Measurements from ENCODE around the gene PTGER1.
"Not testable (repeated sequence)": the region's sequence is repeated elsewhere in the genome, so short reads cannot be mapped to it uniquely, and the experiment has no call there.

The PTGER1 gene

DNA sequence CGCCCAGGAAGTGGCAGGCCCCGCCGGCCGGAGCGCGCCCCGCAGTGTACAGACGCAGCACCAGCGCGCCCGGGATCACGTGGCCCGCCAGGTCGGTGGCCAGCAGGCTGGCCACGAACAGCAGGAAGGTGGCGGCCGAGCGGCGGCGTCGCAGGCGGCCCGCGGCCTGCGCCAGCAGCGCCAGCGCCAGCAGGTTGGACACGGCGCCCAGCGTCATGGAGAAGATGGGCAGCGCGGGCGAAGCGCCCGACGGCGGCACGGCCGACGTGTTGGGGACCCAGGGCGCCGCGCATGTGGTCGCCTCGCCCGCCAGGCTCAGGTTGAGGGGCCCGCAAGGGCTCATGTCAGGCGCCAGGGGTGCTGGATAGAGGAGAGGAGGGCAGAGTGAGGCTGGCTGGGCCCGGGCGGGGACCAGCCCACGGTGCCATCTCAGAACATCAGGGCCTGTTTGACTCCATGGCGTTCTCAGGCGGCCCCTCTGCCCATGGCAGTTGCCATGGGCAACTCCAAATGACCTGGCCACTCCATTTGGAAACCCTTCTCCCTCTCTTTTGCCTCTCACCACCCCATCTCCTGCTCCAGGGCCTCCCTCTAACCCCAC is 1.1 kb downstream of the PTGER1 start:
- no peak for DNase-seq (ENCODE audit: low read depth in 2 of 2)

DNA sequence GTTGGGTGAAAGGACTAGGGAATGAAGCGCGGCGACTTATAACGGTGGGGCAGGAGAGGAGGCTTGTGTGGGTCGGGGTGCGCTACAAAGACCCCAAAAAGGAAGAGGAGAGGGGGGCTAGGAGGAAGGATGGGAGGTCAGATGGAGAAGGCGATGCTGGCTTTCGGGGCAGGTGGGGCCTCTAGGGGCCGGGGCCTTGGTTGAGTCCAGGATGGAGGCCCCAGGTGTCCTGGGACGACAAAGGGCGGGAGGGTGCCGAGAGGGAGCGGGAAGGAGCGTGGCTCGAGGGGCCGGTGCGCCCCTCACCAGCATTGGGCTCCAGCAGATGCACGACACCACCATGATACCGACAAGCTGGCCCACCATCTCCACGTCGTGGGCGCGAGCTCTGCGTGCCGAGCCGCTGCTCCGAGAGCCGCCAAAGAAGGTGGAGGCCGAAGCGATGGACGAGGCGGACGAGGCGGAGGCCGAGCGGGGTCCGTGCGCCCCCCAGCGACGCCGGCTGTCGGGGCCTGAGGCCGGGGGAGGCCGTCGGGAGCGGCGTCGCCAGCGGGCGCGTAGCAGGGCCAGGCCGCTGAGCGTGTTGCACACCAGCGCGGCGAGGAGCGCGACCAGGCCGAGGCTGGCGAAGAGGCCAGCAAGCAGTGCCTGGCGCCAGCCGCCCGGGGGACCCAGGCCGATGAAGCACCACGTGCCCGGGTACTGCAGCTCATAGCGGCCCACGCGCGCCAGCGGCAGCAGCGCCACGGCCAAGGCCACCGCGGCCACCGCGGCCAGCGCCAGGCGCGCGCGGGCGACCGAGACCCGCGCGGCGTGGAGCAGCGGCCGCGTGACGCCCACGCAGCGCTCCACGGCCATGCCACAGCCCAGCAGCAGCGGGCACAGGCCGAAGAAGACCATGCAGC is 1.8 kb downstream of the PTGER1 start:
- DNase-seq (ENCODE audit: low read depth in 2 of 2): no peak

DNA sequence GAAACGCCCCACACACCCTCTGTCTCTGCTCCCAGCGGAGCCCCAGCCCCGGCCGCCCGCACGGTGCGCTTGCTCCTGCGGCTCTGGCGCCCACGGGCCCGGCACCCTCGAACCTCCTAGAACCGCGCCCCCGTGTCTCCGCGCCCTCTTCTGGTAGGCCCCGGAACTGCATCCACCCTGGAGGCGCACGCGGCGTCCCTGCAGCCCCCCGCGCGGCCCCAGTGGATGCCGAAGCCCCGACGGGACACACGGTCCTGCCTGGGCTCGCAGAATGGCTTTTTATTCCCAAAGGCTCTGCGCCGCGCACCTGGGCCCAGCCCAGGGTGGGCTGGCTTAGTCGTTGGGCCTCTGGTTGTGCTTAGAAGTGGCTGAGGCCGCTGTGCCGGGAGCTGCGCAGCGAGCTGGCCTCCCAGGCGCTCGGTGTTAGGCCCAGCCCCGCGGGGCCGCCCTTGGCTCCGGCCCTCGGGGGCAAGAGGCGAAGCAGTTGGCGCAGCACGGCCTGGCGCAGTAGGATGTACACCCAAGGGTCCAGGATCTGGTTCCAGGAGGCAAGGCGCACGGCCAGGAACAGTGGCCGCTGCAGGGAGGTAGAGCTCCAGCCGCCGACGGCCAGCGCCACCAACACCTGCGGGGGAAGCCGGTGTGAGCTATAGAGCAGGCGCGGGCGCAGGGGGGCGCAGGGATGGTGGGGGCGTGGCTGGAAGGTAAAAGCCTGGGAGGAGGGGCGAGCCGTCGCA is 2.8 kb downstream of the PTGER1 start:
- peak; percentile 80 to 93 for DNase-seq (ENCODE audit: low read depth in 2 of 2)

DNA sequence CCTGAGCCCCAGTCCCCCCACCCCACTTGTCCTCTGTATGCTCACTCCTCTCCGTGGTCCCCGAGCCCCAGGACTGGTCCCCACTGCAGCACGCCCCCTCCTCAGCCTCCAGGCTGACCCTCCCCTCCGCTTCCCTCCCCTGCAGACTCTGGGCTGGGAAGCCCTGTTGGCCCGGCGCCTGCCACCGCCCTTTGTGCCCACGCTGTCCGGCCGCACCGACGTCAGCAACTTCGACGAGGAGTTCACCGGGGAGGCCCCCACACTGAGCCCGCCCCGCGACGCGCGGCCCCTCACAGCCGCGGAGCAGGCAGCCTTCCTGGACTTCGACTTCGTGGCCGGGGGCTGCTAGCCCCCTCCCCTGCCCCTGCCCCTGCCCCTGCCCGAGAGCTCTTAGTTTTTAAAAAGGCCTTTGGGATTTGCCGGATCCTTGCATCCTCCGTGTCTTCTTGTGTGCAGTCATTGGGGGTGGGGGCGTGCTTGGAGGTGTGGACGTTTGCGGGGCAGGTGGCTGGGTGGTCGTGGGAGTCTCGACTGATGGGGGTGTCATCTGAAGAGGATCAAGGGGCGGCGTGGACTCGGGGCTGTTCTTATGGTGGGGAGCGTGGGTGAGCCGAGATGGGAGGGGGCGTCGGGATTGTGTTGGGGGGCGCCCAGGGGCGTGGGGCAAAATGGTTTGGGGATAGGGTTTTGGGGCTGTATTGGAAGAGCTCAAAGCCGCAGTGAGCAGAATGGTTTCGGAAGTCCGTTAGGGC is 3.5 kb downstream of the PTGER1 start:
- DNase-seq (ENCODE audit: low read depth in 2 of 2): no peak

DNA sequence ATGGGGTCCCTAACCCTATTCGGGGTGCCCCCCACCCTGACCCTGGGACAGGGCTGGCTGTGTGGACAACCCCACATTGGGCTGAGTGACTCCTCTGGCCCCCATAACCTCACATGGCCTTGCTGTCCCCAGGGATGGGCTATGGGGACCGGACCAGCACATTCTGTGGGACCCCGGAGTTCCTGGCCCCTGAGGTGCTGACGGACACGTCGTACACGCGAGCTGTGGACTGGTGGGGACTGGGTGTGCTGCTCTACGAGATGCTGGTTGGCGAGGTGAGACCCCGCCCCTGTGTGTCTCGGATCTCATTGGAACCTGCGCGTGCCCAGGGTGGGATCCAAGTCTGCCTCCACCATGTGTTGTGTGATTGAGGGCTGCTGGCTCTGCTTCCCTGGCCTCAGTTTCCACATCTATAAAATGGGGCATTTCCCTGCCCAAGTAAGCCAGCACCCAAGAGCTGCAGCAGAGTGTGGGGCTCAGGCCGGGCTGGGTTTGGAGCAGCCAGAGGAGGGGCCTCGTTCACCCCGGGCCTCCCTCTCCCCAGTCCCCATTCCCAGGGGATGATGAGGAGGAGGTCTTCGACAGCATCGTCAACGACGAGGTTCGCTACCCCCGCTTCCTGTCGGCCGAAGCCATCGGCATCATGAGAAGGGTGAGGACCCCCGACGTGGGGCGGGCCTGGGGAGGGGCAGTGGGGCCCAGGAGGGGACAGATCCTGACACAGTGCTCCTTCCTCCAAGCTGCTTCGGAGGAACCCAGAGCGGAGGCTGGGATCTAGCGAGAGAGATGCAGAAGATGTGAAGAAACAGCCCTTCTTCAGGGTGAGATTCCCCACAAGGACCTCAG is 4.9 kb downstream of the PTGER1 start:
- no peak for DNase-seq (ENCODE audit: low read depth in 2 of 2)

DNA sequence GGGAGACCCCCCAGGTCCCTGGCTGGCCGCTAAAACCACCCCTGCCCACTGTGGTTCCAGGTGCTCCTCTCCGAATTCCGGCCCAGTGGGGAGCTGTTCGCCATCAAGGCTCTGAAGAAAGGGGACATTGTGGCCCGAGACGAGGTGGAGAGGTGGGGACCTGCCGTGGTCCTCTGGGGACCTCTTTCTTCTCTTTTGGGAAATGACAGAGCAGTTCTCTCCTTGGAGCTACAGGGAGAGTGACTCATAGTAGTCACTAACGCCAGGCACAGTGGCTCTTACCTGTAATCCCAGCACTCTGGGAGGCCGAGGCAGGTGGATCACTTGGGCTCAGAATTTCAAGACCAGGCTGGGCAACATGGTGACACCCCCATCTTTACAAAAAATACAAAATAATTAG is 7.3 kb downstream of the PTGER1 start:
- DNase-seq (ENCODE audit: low read depth in 2 of 2): no peak

DNA sequence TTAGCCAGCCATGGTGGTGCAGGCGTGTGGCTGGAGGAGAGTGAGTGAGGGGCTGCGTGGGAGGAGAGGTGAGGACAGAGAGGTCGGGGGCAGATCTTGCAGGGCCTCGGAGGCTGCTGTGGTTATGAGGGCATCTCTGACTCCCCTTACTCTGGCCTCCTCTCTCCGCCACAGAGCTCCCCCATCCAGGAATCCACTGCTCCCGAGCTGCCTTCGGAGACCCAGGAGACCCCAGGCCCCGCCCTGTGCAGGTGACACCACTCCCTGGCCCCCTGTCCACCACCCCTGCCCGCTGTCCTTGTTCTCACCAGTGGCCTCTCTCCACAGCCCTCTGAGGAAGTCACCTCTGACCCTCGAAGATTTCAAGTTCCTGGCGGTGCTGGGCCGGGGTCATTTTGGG is 7.8 kb downstream of the PTGER1 start:
- DNase-seq (ENCODE audit: low read depth in 2 of 2): no peak

DNA sequence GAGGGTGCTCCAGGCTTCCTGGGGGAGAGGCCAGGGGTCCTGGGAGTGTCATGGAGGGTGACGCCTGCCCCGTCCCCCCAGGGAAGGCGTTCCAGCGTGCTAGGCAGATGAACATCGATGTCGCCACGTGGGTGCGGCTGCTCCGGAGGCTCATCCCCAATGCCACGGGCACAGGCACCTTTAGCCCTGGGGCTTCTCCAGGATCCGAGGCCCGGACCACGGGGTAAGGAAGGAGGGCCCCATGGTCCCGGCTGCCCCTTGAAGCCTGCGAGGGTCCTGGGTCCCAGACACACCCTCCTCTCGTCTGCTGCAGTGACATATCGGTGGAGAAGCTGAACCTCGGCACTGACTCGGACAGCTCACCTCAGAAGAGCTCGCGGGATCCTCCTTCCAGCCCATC is 11.4 kb downstream of the PTGER1 start:
- no peak for DNase-seq (ENCODE audit: low read depth in 2 of 2)

DNA sequence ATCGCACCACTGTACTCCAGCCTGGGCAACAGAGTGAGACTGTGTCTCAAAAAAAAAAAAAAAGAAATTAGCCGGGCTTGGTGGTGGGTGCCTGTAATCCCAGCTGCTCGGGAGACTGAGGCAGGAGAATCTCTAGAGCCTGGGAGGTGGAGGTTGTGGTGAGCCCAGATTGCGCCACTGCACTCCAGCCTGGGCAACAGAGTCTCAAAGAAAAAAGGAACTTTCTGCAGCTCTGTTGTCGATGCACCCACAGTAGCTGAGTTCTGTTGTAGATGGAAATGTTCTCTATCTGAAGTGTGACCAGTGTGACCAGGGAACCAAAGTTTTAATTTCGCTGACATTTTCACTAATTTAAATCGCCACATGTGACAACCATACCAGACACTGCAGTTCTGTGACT is 12.8 kb downstream of the PTGER1 start:
- DNase-seq (ENCODE audit: low read depth in 2 of 2): not testable (repeated sequence)

DNA sequence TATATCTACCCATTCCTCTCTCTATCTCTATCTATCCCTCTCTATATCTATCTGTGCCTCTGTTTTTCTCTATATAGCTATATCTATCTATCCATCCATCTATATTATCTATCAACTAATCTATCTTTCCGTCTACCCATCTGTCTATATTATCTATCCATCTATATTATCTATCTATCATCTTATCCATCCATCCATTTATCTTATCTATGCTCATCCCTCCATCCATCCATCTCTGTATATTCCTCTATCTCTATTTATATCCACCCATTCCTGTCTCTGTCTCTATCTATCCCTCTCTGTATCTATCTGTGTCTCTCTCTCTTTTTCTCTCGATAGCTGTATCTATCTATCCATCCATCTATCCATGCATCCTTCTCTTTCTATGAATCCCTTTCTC is 14.2 kb downstream of the PTGER1 start:
- DNase-seq (ENCODE audit: low read depth in 2 of 2): no peak

DNA sequence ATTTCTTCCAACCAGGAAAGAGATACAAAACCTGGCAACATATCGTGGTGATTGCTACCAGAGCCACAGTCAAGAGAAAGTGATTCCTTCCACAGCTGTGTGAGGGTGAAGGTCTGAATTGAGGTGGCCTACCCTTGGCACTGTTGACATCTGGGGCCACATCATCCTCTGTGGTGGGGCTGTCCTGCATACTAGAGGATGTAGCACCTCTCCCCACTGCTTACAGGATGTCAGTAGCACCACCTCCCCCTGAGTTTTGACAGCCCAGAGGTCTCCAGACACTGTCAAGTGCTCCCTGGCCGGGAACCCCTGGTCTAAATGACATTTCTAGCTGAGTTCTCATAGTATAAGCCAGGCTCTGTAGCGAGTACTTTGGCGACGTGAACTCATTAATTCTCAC is 15.5 kb downstream of the PTGER1 start:
- DNase-seq (ENCODE audit: low read depth in 2 of 2): no peak

DNA sequence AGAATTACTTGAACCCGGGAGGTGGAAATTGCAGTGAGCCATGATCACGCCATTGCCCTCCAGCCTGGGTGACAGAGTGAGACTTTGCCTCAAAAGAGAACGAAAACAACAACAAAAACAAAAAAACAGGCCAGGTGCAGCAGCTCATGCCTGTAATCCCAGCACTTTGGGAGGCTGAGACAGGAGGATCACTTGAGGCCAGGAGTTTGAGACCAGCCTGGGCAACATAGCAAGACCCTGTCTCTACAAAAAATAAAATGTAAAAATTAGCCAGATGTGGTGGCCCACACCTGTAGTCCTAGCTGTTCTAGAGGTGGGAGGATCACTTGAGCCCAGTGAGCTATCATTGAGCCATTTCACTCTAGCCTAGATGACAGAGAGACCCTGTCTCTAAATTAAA is 22.9 kb downstream of the PTGER1 start:
- not testable (repeated sequence) for DNase-seq (ENCODE audit: low read depth in 2 of 2)

DNA sequence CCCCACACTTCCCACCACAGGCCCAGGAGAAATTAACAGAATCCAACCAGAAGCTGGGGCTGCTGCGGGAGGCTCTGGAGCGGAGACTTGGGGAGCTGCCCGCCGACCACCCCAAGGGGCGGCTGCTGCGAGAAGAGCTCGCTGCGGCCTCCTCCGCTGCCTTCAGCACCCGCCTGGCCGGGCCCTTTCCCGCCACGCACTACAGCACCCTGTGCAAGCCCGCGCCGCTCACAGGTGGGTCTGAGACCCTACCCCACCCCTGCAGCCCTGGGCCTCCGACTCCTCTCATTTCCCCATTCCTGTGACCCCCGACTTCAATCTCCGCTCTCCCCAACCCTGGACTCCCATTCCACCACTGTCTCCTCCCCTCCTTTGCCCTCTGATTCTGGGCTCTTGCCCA is 24.3 kb downstream of the PTGER1 start:
- no peak for DNase-seq (ENCODE audit: low read depth in 2 of 2)

DNA sequence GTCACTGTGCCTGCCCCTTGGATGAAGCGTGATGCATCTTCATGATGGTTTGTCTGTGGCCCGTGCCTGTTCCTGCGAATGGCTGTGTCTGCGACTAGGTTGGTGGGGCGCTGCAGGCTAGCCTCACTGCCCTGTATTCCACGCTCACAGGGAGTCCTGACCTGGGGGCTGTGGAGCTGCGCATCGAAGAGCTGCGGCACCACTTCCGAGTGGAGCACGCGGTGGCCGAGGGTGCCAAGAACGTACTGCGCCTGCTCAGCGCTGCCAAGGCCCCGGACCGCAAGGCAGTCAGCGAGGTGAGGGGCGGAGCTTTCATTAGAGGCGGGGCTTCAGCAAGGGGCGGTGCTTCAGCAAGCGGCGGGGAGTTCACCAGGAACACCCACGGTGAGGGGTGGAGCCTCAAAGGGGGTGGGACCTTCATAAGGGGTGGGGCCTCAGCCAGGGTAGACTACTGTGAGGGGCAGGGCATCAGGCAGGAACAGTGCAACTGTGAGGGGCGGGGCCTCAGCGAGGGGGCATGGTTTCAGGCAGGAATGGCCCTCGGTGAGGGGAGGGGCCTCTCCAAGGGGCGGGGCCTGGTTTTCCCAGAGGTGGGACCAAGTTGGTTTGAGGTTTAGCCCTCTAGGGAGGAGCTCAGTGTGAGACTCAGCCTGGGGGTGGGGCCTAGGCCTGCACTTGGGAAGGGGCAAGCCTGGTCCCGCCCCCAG is 24.8 kb downstream of the PTGER1 start:
- peak; percentile 79 to 83 for DNase-seq (ENCODE audit: low read depth in 2 of 2)

DNA sequence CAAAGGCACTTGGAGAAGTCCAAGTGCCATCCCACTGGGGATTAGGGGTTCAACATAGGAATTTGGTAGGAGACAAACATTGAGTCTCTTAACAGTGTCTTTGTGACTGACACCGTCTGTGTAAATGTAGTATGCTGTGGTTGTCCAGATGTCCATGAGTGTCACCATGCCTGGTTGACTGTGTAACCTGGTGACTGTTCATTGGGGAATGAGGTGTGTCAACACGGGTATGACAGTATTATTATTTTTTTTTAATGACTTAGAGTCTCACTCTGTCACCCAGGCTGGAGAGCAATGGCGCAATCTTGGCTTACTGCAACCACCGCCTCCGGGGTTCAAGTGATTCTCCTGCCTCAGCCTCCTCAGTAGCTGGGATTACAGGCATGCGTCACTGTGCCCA is 25.8 kb downstream of the PTGER1 start:
- no peak for DNase-seq (ENCODE audit: low read depth in 2 of 2)

DNA sequence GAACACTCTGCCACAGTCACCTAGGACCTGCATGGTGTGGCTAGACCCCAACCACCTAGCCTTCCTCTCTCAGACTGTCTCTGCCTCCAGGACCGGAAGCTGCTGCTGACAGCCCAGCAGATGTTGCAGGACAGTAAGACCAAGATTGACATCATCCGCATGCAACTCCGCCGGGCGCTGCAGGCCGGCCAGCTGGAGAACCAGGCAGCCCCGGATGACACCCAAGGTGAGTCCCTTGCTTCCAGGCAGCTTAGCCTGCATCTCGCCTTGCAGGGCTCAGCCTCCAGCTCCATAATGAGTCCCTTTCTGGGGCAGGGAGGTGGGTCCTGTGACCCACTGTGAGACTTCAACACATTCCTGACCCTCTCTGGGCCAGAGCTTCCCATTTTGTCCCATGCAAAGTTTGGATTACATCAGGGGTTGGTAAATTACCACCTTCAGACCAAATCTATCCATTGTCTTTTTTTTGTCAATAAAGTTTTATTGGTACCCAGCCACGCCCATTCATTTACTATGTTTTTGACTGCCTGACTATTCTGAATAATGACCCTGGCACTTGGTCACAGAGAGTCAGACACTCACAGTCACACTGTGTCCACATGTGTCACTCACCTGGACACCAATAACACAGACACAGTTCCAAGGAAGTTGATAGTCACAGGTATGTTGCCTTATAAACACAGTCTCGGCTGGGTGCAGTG is 28.7 kb downstream of the PTGER1 start:
- no peak for DNase-seq (ENCODE audit: low read depth in 2 of 2)

DNA sequence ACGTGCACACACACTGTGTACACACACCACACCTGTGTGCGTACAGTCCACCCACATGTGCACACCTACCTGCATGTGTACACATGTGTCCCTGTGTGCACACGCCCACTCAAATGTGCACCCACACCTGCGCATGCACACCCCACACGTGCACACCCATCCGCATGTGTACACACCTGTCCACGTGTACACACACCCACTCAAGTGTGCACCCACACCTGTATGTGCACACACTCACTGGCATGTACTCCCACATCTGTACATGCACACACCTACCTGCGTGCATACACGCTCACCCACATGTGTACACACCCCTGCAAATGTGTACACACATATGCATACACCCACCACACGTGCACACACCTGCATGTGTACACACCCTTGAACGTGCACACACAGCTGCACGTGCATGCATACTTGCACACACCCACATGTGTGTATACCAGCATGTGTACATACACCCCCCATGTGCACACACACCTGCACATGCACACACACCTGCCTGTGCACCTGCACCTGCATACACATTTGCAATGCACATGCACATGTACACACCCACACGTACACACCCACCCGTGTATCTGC is 31.4 kb downstream of the PTGER1 start:
- DNase-seq (ENCODE audit: low read depth in 2 of 2): no peak

DNA sequence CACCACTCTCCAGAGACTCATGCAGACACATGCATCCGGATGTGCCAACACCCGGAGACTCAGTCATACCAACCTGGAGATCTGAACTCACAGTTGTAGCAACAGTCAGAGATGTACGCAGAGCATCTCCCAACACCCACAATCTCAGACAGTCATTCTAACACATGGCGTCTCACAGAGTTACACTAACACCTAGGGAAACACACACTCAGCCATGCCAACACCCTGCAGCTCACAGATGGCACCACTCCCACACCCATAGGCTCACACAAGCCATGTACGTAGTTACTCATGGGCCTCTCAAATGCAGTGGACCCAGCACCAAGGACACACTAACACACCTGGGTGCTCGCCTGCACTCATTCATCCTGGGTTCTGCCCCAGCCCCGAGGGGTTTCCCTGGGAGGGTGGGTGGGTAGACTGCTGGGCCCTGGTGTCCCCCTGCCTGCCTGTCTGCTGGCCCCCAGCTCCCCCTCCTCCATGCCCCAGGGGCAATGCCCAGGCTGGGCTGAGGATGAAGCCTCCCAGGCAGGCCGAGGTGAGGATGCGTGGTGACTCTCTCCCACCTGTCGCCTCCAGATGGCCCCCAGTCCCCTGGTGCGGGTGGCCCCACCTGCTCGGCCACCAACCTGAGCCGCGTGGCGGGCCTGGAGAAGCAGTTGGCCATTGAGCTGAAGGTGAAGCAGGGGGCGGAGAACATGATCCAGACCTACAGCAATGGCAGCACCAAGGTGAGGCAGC is 32.1 kb downstream of the PTGER1 start:
- DNase-seq (ENCODE audit: low read depth in 2 of 2): no peak

Data from stimulated activated CD4-positive, alpha-beta T cell treated with anti-CD3 and anti-CD28 coated beads, Interleukin-4, amount 100 ng/mL, for 48 hours (primary cell).